GM06990 (cell line): ENCODE data around the gene KIF1B.

Experiments used
- DNase-seq: peaks from one replicate; pipeline ENCODE4 v3.0.0-alpha.2; 2011; ENCODE audit not compliant: insufficient read length; ENCODE audit errors: extremely low read depth
- H3K27me3 ChIP-seq: replicated peaks from 2 replicates; pipeline ENCODE4 v1.6.0; 2011; ENCODE audit warnings: low read length; ENCODE audit not compliant: control insufficient read depth, insufficient read depth
- H3K36me3 ChIP-seq: 2 replicates; pipeline ENCODE4 v1.5.1; 2011; ENCODE audit warnings: low read length; ENCODE audit not compliant: control insufficient read depth, insufficient read depth
- H3K4me3 ChIP-seq: replicated peaks from 2 replicates; pipeline ENCODE4 v1.5.1; 2011; ENCODE audit warnings: low read depth, mild to moderate bottlenecking, control low read depth, low read length
- TF ChIP-seq, protein P1 (sequence below): IDR thresholded peaks from 2 replicates; pipeline ENCODE4 v1.5.1; 2011; ENCODE audit warnings: low read length, control low read depth, mild to moderate bottlenecking, inconsistent platforms; ENCODE audit not compliant: insufficient read depth, poor library complexity, severe bottlenecking

KIF1B gene

DNA sequence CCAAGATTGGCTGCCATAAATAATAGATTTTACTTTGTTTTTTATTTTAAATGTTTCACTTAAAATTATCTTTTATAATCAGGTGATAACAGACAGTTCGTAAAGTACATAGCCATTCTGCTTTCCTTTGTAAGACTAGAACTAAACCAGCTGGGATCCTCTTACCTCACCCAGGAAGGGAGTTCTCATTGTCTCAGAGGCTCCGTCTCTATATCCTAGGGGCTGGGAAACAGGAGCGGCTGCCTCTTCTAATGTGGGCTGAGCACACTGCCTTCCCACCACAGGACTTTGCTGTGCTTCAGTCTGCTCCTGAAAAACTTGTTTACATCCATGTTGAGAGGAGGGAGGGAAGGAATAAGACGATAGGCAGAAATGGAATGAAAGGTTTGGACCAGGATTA, 142.9 kb downstream of the KIF1B start:
- TF ChIP-seq, protein P1, sequence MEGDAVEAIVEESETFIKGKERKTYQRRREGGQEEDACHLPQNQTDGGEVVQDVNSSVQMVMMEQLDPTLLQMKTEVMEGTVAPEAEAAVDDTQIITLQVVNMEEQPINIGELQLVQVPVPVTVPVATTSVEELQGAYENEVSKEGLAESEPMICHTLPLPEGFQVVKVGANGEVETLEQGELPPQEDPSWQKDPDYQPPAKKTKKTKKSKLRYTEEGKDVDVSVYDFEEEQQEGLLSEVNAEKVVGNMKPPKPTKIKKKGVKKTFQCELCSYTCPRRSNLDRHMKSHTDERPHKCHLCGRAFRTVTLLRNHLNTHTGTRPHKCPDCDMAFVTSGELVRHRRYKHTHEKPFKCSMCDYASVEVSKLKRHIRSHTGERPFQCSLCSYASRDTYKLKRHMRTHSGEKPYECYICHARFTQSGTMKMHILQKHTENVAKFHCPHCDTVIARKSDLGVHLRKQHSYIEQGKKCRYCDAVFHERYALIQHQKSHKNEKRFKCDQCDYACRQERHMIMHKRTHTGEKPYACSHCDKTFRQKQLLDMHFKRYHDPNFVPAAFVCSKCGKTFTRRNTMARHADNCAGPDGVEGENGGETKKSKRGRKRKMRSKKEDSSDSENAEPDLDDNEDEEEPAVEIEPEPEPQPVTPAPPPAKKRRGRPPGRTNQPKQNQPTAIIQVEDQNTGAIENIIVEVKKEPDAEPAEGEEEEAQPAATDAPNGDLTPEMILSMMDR: no peak
- H3K4me3 ChIP-seq: no peak overlapping the region
- no peaks in the 10 kb centered on the region for H3K27me3 ChIP-seq
- no peak for DNase-seq
- no peaks in the 10 kb centered on the region for H3K36me3 ChIP-seq

- H3K4me3 ChIP-seq: no peak overlapping the region
- no peaks in the 10 kb centered on the region for H3K36me3 ChIP-seq
- DNase-seq: no peak
- no peaks in the 10 kb centered on the region for H3K27me3 ChIP-seq
- TF ChIP-seq, protein P1: no peak
Measured at GRCh38 chr1:10353693-10354092, 143.3 kb downstream of the KIF1B start.

DNA sequence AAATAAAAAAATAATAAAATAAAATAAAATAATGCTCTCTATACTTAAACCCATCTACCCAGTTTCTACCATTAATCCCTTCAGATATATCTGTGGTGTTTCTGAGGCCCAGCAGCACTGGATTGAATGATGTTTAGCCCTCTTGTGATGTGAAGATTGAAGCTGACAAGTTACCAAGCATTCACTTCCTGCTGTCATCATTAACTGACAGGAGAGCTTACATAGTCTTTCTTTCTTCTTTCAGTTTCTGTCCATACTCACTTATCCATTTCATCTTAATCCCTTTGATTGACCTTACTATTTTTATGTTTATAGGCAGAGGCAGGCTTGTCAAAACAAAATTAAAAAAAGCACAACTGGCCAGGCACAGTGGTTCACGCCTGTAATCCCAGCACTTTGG, 149.7 kb downstream of the KIF1B start:
- no peaks in the 10 kb centered on the region for H3K36me3 ChIP-seq
- no peak for DNase-seq
- no peak overlapping the region for H3K4me3 ChIP-seq
- H3K27me3 ChIP-seq: no peaks in the 10 kb centered on the region
- TF ChIP-seq, protein P1: no peak

DNA sequence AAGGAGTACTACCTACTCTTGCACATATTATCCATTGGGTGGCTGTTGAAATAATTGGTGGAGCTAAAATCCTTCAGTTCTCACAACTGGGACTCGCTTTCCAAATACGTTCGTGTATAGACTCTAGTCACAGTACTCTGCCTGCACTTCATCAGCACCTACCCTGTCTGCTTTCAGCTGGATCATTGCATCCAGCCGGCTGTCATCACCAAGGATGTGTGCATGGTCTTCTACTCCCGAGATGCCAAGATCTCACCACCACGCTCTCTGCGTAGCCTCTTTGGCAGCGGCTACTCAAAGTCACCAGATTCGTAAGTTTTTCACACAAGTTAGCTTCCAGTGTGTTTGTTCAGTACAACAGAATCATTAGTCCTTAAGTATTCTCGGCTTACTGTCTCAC, 151.1 kb downstream of the KIF1B start:
- no peak overlapping the region for H3K4me3 ChIP-seq
- DNase-seq: no peak
- 0 out of 2 replicates have a peak, but pooled peaks cover 1% of the 10 kb centered on the region for H3K36me3 ChIP-seq
- no peaks in the 10 kb centered on the region for H3K27me3 ChIP-seq
- TF ChIP-seq, protein P1: no peak

DNA sequence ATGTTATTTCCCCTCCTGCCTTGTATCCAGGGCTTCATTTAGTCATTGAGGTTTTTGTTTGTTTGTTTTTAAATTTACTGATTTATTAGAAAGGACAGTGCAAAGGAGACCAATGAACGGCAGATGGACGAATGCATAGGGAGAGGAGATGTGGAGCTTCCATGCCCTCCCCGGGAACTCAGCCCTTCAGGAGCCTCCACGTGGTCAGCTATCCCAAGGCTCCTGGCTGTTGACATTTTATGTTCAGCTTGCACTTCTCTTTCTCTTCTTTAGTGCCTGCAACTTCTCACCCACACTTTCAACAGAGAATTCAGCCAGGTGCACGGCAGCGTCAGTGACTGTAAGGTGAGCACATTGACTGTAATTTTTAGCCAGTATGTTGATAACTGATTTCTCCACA, 157.8 kb downstream of the KIF1B start:
- no peak overlapping the region for H3K4me3 ChIP-seq
- no peaks in the 10 kb centered on the region for H3K27me3 ChIP-seq
- no peak for DNase-seq
- H3K36me3 ChIP-seq: 0 out of 2 replicates have a peak, but pooled peaks cover 1% of the 10 kb centered on the region
- TF ChIP-seq, protein P1: no peak

DNA sequence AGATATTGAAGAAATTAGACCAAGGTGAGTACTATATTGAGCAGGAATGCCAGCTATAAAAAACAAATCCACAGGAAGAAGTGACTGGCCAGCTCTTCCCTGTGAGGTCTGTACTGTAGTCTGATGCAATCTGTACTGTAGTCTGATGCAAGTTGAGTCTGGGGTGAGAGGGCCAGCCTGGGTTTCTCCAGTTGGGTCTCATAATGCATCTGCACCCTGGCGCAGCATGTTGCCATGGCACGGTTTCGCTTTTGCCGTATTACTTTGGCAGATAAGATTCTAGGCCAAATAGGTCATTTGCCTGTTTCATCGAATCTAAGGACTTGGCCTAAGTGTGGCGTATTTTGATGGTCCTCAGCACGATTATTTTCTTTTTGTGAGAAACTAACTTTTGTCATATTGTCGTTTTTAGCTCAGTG, 164.1 kb downstream of the KIF1B start:
- TF ChIP-seq, protein P1: no peak
- peaks cover 2% of the 10 kb centered on the region for H3K36me3 ChIP-seq
- H3K4me3 ChIP-seq: no peak overlapping the region
- no peaks in the 10 kb centered on the region for H3K27me3 ChIP-seq
- DNase-seq: no peak
